Fibroblast of lung (primary cell): ENCODE measurements around the gene MCAT.

ENCODE experiments used
- EZH2 ChIP-seq: IDR thresholded peaks from 2 replicates; pipeline ENCODE4 v1.5.1; 2012; ENCODE audit warnings: low read length, control low read depth, mild to moderate bottlenecking; ENCODE audit errors: missing control alignments
- TF ChIP-seq, protein P1 (sequence below), 2 donors: IDR thresholded peaks in 1 of 2; conservative IDR thresholded peaks in 1 of 2; 1 replicate in 1 of 2; 2 replicates in 1 of 2; pipeline ENCODE4 v1.5.1; 2011 to 2012; ENCODE audit warnings: low read length in 2 of 2, control low read depth in 1 of 2, inconsistent platforms in 1 of 2, low read depth in 1 of 2, mild to moderate bottlenecking in 1 of 2

DNA sequence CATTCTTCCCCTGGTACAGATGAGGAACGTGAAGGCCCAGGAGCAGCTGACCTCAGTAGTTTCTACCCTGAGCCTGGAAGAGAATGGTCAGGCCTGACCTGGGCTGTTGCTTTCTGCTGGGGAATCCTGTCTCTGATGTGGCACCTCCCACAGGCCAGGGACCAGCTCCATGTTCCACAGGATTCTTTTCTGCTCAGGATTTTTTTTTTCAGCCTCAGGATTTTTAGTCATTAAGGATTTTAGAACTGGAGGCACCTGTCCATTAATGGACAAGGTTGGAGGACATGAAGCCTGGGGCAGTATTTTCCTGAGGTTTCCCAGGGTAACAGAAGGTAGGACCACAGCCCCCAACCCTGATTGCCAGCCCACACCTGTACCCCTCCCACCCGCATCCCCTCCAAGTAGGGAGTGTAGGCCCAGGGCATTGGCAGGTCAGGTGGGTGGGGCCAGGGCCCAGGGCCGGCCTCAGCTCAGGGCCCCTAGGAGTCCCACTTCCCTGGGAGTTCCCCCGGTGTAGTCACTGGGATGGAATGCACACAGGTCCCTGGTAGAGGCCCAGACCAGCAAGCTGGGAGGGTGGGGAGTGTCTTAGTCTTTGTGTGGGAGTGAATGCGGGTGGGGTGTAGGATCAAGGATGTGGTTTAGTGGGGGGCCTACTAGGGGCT, 16.6 kb downstream of the MCAT start:
- TF ChIP-seq, protein P1, sequence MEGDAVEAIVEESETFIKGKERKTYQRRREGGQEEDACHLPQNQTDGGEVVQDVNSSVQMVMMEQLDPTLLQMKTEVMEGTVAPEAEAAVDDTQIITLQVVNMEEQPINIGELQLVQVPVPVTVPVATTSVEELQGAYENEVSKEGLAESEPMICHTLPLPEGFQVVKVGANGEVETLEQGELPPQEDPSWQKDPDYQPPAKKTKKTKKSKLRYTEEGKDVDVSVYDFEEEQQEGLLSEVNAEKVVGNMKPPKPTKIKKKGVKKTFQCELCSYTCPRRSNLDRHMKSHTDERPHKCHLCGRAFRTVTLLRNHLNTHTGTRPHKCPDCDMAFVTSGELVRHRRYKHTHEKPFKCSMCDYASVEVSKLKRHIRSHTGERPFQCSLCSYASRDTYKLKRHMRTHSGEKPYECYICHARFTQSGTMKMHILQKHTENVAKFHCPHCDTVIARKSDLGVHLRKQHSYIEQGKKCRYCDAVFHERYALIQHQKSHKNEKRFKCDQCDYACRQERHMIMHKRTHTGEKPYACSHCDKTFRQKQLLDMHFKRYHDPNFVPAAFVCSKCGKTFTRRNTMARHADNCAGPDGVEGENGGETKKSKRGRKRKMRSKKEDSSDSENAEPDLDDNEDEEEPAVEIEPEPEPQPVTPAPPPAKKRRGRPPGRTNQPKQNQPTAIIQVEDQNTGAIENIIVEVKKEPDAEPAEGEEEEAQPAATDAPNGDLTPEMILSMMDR (conservative IDR thresholded peaks at IDR 0.05 in 1 of 2, IDR thresholded peaks at IDR 0.05 in 1 of 2; ENCODE audit: low read depth in 1 of 2, low read length in 2 of 2): no peak
- TF ChIP-seq EZH2: no peak
